HG02943 (cell line): ENCODE data around the gene KIF5A.

ENCODE experiments used
- ATAC-seq: cut with Tn5 transposase; IDR thresholded peaks from one replicate; pipeline ENCODE4 v1.9.1; 2021; ENCODE audit warnings: mild to moderate bottlenecking, low read depth, moderate library complexity; ENCODE audit not compliant: unreplicated experiment

The KIF5A gene

DNA sequence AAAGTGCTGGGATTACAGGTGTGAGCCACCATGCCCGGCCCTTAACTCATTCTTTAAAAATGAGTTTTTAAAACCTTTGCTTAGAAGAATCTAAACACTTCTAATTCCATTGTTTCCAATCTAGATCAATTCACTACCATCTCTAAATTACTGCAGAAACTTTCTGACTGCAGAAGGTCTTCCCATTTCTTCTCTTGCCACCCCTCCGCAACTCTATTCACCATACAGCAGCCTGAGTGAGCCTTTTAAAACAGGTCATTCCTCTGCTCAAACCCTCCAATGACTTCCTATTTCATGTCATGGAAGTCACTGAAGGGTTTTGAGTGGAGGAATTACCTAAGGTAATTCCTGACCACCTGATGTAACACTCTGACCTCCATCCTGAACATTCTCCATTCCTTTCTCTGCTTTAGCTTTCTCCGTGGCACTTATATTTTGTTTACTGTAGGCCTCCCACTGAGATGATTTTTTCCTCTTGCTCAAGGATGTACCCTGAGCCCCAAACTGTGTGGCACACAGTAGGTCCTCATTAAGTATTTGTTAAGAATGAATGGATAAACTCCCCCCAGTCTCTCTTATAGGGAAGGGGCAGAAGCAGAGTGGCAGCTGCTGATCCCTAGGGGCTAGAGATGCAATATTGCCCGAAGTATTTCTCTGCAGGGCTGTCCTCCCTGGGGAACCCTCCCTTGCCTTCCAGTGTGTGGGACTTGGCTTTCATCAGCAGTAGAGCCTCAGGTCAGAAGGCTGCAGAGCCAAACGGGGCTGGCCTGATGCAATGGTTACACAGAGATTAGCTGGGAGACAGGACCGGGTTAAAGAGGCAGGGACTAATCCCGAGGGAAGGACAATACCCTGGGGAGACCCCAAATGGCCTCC, 30.7 kb upstream of the KIF5A start:
- ATAC-seq, result no peak

DNA sequence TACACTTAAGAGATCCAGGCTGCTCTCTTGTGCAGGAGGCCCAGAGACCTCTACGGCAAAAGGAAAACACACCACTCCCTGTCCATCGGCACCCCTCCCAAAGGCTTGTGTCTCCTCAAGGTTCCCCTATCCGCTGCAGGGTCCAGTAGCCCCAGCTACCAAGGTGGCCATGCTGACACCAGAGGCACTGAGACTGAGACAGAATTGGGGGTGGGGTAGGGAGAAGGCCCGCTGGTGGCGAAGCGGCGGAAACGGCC, 30.1 kb upstream of the KIF5A start:
- ATAC-seq, result peak; percentile 1

DNA sequence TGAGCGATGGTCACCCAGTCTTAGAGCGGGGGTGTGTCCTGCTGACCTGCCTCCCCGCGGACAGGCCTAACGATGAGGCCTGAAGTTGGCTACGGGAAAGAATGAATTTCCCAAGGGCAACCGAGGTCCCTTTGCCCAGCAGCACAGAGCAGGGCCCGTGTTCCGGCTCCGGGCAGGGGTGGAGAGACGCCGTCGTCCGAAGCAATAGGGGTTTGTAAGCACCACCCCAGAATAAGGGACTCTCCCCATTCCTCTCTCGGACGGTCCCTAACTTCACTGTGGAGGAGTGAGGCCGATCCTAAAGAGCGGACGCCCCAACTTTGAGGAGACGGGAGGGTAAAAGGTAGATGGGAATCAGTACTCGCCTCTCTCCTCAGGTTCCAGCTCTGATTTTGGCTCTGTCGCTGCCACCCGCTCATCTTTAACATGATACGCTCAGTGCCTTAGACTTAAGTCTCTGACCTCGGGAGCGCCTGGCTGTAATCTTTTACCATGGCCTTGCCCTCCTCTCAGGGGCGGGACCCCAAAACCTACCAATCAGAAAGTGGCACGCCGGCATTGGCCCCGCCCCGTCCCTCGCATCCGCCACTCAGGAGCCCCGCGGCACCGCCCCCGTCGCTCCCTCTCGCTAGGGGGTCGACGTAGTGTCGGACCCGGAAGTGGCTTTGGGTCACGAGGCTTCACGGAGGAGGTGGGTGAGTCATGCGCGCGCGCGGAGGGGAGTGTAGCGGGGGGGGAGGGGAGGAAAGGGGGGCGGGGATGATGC, 29.6 kb upstream of the KIF5A start, which contains the start of gene DDIT3:
Gene DDIT3 (minus strand): TSS at position 462 of the 766 bp plus-strand sequence. CDS start 3,108 bp downstream, outside the sequence.
- peak; percentile 60 for ATAC-seq

DNA sequence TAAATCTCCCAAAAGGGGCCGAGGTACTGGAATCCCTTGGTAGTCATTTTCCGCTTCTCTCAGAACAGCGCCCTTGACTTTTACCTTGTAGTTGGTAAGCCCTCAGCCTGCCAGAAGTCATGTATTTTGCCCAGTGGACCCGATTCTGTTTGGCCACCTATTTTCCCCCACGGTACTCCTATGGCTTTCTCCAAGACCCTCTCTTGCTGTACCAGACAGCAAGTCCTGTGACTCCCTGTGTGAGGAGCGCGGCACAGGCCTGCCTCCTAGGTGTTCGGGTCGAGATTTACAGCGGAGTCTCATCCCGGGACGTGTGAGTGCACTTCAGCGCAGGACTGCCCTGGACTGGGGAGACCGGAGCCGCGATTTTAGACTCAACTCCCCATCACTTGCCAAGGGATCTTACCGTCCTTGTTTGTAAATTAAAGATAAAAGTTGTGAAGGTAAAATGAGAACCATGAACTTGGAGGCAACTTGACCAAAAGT, 28.3 kb upstream of the KIF5A start:
- ATAC-seq, result no peak

DNA sequence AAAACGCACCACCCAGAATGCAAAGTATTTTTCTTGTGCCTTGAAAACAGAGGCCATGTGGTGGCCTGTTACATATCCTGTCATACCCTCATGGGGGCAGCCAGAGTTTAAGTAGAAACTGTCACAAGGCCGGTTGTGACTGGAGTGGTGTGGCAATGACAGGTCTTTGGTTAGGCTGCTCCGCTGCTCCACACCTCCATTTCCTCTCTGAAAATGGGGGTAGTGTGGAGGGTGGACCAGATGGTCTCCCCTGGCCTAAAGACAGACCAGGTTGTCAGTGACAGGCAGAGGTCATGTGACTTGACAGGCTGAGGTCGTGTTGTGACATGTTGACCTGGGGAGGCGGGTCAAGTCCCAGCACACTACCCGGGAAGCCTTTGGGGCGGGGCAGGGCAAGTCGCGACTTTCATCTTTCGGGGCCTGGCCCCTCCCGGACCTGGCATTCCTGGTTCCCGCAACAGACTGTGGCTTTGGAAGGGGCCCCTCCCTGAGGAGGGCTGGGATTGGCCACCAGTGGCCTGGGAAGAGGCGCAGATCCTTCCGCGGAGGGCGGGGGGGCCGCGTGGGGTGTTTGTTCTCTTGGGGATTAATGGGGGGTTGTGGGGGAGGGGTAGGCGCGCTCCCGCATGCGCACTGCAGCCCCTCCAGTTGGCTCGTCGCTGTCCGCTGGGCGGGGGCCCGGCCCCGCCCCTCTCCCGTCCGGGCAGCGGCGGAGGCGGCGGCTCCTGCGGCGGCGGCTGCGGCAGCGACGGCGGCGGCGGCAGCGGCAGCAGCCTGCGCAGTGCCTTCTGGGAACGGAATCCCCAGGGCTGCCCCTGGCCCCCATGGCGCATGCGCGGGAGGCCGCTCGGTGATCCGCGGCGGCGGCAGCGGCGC, 27.6 kb upstream of the KIF5A start, which contains the start of gene MBD6:
Gene MBD6 (plus strand): TSS at position 814 of the 876 bp plus-strand sequence. CDS start 1,480 bp downstream, outside the sequence.
- ATAC-seq, result peak; percentile 35

DNA sequence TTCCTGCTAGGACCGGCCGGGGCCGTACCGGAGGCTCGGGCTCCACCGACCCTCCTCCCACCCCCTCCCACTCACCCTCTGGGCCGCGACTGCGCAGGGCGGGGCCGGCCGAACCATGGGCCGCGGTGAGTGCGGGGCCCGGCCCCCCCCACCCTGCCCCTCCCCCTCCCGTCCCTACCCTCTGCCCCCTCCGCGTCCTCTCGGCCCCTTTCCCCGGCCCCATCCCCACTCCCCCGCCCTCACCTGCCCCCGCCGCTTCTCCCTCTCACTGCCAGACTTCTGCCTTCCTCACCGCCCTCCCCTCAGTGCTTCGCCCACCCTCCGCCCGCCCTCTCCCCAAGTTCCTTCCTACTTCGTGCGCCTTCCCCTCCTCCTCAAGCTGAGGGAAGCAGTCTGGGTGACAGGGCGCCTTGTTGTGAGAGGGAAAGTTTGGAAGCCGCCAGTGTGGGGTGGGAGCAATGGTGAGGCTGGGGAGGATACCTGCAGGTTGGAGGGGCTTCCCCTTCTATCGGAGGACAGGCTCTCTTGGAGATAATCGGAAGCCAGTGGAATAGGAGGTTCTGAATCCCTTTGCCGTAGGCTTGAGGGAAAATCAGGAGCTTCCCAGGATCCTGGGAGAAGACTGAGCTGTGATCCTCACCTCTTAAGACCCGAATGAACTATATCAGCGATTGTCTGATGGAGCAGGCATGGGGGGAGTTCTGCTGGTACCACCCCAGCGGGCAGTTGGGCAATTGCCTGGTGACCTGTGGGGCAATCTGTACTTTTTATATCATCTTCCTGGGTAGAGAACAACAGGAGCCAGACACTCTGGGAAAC, 26.7 kb upstream of the KIF5A start:
- ATAC-seq, result no peak

DNA sequence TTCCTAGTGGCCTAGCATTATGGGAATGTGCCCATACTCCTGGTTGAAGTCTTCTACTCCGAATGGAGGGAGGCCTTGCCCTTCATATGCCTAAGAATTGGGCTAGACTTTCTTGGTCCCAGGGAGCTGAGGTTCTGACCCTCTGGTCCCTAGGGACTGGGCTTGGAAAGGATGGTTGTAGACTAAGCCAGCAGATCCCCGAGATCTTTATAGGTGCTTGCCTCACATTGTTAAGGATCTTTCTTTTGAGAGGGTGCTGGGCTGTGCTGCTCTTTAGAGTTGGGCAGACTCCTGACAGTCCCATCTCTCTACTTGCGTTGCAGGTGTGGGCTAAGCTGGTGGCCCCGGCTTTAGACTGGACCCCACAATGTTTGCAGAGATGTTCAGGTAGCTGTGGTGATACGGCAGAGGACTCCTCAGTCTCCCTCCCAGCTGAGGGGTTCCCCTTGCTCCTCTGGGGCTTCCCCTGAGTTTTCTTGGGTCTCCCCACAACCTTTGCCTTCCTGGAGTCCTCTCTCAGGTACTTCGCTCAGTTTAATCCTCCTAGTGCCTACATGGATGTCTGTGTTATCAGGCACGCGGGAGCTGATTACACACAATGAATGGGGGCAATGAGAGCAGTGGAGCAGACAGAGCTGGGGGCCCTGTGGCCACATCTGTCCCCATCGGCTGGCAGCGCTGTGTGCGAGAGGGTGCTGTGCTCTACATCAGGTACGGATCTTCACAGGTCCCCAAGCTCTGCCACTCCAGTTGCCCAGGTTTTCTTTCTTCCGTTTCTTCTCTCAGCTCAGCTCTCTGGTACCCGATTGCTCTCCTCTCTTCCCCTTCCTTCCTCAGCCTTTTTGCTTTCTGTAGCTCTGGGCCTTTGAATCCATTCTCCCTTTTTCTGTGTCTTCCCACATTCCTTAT, 25.9 kb upstream of the KIF5A start:
- ATAC-seq, result no peak

DNA sequence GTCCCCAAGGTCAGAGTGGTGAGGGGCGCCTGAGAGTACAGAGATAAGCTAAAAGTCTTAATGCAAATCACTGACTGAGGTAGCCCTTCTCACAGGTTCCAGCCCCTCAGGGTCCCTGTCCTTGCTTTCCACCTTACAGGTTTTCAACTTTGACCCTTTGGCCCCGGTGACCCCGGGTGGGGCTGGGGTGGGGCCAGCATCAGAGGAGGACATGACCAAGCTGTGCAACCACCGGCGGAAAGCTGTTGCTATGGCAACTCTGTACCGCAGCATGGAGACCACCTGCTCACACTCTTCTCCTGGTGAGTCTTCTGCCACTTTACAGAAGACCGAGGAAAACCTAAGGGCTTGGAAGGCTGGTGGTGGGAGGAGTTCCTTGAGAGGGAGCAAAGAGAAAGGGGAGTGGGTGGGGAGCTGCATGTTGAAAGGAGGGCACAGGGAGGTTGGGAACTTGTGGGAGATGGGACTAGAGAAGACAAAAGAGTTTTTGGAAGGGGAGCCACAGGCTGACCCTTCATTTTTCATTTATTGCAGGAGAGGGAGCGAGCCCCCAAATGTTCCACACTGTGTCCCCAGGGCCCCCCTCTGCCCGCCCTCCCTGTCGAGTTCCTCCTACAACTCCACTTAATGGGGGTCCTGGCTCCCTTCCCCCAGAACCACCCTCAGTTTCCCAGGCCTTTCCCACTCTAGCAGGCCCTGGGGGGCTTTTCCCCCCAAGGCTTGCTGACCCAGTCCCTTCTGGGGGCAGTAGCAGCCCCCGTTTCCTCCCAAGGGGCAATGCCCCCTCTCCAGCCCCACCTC, 24.8 kb upstream of the KIF5A start:
- no peak for ATAC-seq

DNA sequence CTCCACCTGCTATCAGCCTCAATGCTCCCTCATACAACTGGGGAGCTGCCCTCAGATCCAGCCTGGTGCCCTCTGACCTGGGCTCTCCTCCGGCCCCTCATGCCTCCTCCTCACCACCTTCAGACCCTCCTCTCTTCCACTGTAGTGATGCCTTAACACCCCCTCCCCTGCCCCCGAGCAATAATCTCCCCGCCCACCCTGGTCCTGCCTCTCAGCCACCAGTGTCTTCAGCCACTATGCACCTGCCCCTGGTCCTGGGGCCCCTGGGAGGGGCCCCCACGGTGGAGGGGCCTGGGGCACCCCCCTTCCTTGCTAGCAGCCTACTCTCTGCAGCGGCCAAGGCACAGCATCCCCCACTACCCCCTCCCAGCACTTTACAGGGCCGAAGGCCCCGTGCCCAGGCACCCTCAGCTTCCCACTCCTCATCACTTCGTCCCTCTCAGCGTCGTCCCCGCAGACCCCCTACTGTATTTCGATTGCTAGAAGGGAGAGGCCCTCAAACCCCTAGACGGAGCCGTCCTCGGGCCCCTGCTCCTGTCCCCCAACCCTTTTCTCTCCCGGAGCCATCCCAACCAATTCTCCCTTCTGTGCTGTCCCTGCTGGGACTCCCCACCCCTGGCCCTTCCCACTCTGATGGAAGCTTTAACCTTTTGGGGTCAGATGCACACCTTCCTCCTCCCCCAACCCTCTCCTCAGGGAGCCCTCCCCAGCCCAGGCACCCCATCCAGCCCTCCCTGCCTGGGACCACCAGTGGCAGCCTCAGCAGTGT, 24.0 kb upstream of the KIF5A start:
- no peak for ATAC-seq

DNA sequence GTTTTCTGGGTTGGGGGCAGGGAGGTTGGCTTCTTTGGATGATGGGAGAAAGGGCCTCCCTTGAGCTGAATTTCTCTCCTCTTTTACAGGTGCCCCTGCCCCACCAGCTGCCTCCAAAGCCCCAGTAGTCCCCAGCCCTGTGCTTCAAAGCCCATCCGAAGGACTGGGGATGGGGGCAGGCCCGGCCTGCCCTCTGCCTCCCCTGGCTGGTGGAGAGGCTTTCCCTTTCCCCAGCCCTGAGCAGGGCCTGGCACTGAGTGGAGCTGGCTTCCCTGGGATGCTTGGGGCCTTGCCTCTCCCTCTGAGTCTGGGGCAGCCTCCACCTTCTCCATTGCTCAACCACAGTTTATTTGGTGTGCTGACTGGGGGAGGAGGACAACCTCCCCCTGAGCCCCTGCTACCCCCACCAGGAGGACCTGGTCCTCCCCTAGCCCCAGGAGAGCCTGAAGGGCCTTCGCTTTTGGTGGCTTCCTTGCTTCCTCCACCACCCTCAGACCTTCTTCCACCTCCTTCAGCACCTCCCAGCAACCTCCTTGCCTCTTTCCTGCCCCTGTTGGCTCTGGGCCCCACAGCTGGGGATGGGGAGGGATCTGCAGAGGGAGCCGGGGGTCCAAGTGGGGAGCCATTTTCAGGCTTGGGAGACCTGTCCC, 23.2 kb upstream of the KIF5A start:
- no peak for ATAC-seq

DNA sequence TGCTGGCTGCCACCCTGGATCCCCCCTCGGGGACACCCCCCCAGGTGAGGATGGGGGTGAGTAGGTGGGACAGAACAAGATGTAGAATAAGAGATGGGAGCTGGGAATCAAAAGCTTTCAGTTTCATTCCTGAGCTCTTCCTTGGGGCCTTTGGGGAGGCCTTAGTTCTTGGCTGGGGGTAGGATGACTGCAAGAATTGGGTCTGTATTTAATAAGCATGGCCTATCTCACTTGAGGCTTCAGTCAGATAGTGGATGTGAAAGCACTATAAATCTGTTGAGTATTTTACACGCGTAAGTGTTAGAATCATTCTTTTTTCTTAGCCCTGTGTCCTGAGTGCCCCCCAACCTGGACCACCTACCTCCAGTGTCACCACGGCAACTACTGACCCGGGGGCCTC, 22.7 kb upstream of the KIF5A start:
- ATAC-seq, result no peak

DNA sequence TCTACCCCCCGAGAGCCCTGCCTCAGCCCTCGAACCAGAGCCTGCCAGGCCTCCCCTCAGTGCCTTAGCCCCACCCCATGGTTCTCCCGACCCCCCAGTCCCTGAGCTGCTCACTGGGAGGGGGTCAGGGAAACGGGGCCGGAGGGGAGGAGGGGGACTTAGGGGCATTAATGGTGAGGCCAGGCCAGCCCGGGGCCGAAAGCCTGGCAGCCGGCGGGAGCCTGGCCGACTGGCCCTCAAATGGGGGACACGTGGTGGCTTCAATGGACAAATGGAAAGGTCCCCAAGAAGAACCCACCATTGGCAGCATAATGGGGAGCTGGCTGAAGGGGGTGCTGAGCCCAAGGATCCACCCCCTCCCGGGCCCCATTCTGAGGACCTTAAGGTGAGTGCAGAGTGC, 21.7 kb upstream of the KIF5A start:
- no peak for ATAC-seq

DNA sequence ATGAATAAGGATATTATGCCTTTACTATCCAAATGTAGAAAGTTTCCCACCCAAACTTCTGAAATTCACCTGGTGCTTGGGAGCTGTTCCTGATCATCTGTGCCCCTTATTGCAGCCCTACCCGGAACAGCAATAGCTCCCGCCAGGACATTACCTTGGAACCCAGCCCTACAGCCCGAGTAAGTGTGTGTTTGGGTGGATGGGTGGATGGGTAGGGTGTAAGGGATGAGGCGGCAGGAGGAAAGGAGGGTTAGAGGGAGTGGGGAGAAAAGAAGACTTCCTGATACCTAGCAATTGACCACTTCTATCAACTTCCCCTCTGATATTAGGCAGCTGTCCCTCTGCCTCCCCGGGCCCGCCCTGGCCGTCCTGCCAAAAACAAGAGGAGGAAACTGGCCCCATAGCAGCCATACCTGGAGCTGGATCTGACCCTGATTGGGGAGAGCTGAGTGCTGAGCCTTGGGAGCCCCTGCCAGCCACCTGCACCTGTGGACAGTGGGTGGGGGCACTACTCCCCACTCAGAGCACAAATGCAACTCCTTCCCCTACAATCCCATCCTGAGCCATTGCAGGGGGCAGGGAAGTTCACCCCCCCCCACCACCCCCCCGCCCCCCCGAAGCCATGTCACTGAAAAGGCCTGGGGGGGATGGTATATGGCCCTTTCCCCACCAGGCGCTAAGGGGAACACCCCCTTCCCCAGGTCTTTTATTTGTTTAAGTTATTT, 20.9 kb upstream of the KIF5A start:
- no peak for ATAC-seq

DNA sequence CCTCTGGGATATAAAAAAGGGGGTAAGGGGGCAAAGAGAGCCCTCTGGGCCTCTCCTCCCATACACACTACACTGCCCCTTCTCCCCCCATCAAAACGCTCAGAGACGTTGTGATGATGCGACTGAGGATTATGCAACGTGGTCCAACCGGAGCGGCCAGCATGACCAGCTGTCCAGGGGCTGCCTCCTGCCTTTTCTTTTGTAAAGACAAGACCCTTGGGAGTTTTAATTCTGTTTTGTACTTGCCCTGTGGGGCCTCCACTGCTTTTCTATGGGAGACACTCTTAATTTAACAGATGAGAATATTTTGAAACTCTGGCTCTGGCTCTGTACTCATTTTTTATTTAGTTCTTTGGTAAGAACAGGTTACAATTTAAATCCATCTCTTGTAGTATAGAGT, 20.0 kb upstream of the KIF5A start:
- ATAC-seq, result no peak

DNA sequence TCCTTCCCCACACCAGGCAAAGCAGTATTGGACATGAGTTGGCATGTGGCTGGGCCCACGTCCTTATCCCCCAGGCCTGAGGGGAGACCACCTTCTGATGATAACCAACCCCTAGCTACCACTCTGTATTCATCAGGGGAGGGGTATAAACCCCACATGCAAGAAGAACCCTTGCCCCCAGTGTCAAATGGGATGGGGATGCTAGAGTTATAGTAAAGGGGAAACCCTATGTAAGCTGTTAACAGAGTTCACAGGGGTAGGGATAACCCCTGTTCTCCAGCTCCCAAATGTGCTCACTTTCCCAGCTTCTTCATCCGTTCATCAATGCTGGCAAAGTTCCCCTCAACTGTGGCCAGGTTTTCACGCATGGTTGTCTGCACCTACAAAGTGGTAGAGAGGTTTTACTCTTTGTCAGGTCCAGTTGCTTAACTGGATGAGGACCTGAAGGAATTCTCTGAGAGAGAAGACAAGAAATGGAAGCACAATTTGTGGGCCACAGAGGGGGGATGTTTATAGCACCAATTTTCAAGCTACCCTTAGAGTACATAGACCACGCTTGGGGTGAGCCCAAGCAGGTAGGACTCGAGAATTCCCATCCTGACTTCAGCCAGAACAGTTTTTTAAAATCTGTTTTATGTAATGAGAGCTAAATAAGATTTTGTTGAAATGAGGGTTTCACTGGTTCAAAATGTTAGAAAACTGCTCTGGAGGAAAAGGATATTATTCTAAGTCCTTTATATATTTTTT, 19.3 kb upstream of the KIF5A start:
- no peak for ATAC-seq
